Measurements from ENCODE around the gene NPAT. TPM values are rescaled to one million over a fixed set of nuclear protein-coding genes. Genes with fewer than 3 reads are reported as not detected.

NPAT gene
- total and polyA plus RNA-seq, 10 donors, result 4.5 to 40.8 (median 27.9) TPM

DNA sequence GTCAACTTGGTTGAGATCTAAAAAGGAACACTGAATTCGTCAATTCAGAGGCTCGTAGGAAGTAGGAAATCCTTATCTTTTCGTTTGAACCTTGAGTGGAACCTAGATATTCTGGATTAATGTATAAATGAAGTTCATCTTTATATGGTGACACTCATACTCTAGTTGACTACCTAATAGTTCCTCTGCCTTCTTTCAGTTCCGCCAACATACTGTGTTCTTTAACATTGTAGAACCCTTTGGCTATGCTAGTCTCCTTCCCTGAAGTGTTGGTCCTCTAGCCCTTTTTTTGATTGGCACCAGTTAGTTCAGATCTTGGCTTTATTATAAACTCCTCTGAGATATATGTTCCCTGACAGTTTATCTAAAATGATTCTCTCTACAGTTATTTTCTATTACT lies 1.9 kb upstream of the NPAT start:
- no peak for DNase-seq
- Histone ChIP-seq H3K4me1 (peaks cover 18 to 87% (median 72%) of the 10 kb centered on the region in 6 donors), H3K27ac (peak overlapping the region; percentile 94 to 99 (median 98)), H3K36me3 (peaks cover 0 to 34% (median 10%) of the 10 kb centered on the region in 6 donors), H3K9me3 (no peaks in the 10 kb centered on the region), H3K4me3 (peak overlapping the region; percentile 70 to 91 (median 76)), H3K27me3 (replicated peaks in 1 of 7) (no peaks in the 10 kb centered on the region)
- TF ChIP-seq POLR2A (IDR thresholded peaks at IDR 0.05), result peak in 1 of 3 donors; percentile 20
- TF ChIP-seq, protein P1, sequence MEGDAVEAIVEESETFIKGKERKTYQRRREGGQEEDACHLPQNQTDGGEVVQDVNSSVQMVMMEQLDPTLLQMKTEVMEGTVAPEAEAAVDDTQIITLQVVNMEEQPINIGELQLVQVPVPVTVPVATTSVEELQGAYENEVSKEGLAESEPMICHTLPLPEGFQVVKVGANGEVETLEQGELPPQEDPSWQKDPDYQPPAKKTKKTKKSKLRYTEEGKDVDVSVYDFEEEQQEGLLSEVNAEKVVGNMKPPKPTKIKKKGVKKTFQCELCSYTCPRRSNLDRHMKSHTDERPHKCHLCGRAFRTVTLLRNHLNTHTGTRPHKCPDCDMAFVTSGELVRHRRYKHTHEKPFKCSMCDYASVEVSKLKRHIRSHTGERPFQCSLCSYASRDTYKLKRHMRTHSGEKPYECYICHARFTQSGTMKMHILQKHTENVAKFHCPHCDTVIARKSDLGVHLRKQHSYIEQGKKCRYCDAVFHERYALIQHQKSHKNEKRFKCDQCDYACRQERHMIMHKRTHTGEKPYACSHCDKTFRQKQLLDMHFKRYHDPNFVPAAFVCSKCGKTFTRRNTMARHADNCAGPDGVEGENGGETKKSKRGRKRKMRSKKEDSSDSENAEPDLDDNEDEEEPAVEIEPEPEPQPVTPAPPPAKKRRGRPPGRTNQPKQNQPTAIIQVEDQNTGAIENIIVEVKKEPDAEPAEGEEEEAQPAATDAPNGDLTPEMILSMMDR (IDR thresholded peaks at IDR 0.05 in 8 of 11, conservative IDR thresholded peaks at IDR 0.05 in 3 of 11), result no peak
- no peak for TF ChIP-seq POLR2AphosphoS5 (IDR thresholded peaks at IDR 0.05)
- WGBS, 5 donors, result 33 to 42% (median 40%) methylated on average over 4 of the region's 4 CpGs
- intact Hi-C loops (cut with DNase I; ENCODE audit: low total_unique reads), result loop anchor here (10.0 kb wide), 1 partner anchor 60 kb away; no protein-coding TSS in a partner anchor

DNA sequence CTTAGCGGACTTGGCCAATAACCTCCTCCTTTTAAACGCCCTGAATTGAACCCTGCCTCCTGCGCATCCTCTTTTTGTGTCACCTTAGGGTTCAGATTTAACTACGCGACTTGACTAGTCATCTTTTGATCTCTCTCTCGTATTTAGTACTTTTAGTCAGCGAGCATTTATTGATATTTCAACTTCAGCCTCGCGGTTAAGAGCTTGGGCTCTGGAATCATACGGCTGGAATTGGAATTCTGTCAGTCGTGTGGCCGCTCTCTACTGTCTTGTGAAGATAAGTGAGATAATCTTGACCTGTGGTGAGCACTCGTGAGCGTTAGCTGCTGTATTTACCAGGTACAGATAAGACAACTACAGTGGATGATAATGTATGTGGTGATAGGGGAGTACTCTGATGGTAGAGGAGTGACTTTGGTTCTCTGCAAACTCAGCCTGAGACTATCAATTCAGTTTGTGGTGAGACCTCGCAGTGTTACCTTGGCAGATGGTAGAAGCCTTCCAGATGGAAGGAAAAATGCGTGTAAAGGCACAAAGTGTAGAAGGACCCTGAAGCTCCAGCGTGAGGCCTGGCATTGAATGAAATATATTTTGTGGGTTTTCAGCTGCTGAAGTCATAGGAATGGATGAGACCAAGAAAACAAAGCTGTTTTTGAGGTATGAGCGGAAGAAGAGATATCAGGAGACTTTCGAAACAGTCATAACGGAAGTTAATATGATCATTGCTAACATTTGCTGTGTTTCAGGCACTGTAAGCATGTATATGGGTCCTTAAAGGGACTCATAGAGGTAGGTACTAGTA lies 1.1 kb upstream of the NPAT start:
- TF ChIP-seq, protein P1 (IDR thresholded peaks at IDR 0.05 in 8 of 11, conservative IDR thresholded peaks at IDR 0.05 in 3 of 11), result no peak
- TF ChIP-seq POLR2A (IDR thresholded peaks at IDR 0.05) (no peak), POLR2AphosphoS5 (IDR thresholded peaks at IDR 0.05) (peak in 1 of 3 donors; percentile 17)
- Histone ChIP-seq H3K4me1 (peaks cover 18 to 87% (median 73%) of the 10 kb centered on the region in 6 donors), H3K9me3 (no peaks in the 10 kb centered on the region), H3K4me3 (peak overlapping the region; percentile 70 to 91 (median 76)), H3K27ac (peak overlapping the region; percentile 94 to 99 (median 98)), H3K36me3 (peaks cover 0 to 34% (median 3%) of the 10 kb centered on the region in 6 donors), H3K27me3 (replicated peaks in 1 of 7) (no peaks in the 10 kb centered on the region)
- no peak for DNase-seq
- WGBS, 5 donors, result 5 to 9% (median 7%) methylated on average over 20 of the region's 20 CpGs
- intact Hi-C loops (cut with DNase I; ENCODE audit: low total_unique reads), result loop anchor here (10.0 kb wide), 1 partner anchor 59 kb away; no protein-coding TSS in a partner anchor

DNA sequence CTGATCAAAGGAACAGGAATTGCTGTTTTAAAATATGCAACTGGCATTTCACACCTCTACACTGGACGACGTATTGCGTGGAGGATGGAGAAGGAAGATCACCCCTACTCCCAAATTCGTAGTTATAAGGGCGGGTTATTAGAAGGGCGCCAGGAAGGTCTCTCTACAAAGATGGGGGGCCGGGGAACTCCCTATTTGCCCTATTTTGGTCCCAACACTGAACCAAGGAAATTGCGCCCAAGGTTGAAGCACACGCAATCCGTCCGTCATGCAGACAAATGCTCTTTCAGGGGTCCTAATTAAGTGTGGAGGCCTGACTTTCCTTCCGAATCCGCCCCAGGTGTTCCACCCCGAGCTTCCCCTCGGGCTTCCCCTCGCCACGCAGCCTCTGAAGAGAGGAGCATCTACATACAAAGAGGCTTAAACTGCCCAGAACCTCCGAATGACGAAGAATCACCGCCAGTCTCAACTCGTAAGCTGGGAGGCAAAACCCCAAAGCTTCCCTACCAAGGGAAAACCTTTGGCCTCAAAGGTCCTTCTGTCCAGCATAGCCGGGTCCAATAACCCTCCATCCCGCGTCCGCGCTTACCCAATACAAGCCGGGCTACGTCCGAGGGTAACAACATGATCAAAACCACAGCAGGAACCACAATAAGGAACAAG lies 396 bp downstream of the NPAT start:
- Histone ChIP-seq H3K4me3 (peak overlapping the region; percentile 70 to 91 (median 76)), H3K4me1 (peaks cover 21 to 87% (median 71%) of the 10 kb centered on the region in 6 donors), H3K36me3 (peaks cover 0 to 22% (median 0%) of the 10 kb centered on the region in 6 donors), H3K9me3 (no peaks in the 10 kb centered on the region), H3K27me3 (replicated peaks in 1 of 7) (no peaks in the 10 kb centered on the region), H3K27ac (peak overlapping the region; percentile 94 to 99 (median 98))
- TF ChIP-seq, protein P1 (IDR thresholded peaks at IDR 0.05 in 8 of 11, conservative IDR thresholded peaks at IDR 0.05 in 3 of 11), result no peak
- no peak for TF ChIP-seq POLR2AphosphoS5 (IDR thresholded peaks at IDR 0.05)
- TF ChIP-seq POLR2A (IDR thresholded peaks at IDR 0.05), result peak in 1 of 3 donors; percentile 89
- intact Hi-C loops (cut with DNase I; ENCODE audit: low total_unique reads), result loop anchor here (10.0 kb wide), 1 partner anchor 57 kb away; no protein-coding TSS in a partner anchor
- 0 to 1% (median 0%) methylated on average over 27 to 29 of the region's 29 CpGs for WGBS, 5 donors
- no peak for DNase-seq
